Sigmoid colon (tissue), 4 donors: ENCODE measurements around the gene EPHA10.

Source experiments
- CTCF ChIP-seq, 4 experiments: fragments of 450-650 bp in 3 of 4; fragments of 200-600 bp in 1 of 4; IDR thresholded peaks; one replicate each; pipeline ENCODE4 v1.5.1; 2016 to 2019; ENCODE audit warnings: antibody characterized with exemption in 4 of 4, mild to moderate bottlenecking in 3 of 4, moderate library complexity in 2 of 4
- EP300 ChIP-seq, 4 donors: sonication (generic); formaldehyde crosslinking; IDR thresholded peaks; one replicate each; pipeline ENCODE4 v1.6.1; 2017; ENCODE audit warnings: antibody characterized with exemption in 4 of 4
- POLR2A ChIP-seq, 2 donors: fragments of 450-650 bp; IDR thresholded peaks; one replicate each; pipeline ENCODE4 v1.6.1; 2016; ENCODE audit warnings: antibody characterized with exemption in 2 of 2, mild to moderate bottlenecking in 2 of 2, moderate library complexity in 2 of 2

GRCh38 chr1:37755951-37756560 is 8.9 kb downstream of the EPHA10 start:
- TF ChIP-seq CTCF (IDR thresholded peaks at IDR 0.05) (no peak), EP300 (IDR thresholded peaks at IDR 0.05) (no peak), POLR2A (IDR thresholded peaks at IDR 0.05) (no peak)
